HCT116 (cell line): ENCODE data around the gene SAMD4A.

Source experiments
- EZH2 ChIP-seq: fragments of 200-600 bp; sonication (generic); IDR thresholded peaks from 2 replicates; pipeline ENCODE4 v1.6.1; 2017; ENCODE audit warnings: antibody characterized with exemption, mixed run types
- POLR2A ChIP-seq: IDR thresholded peaks from 2 replicates; pipeline ENCODE4 v1.7.0; 2011; ENCODE audit warnings: borderline replicate concordance; ENCODE audit not compliant: insufficient read depth, insufficient read length; ENCODE audit errors: extremely low read depth
- POLR2AphosphoS5 ChIP-seq: IDR thresholded peaks from 2 replicates; pipeline ENCODE4 v1.6.1; 2011; ENCODE audit warnings: mild to moderate bottlenecking, low read depth, low read length, moderate library complexity
- RAD21 ChIP-seq: IDR thresholded peaks from 2 replicates; pipeline ENCODE4 v1.6.1; 2012; ENCODE audit warnings: low read depth, mild to moderate bottlenecking
- SIN3A ChIP-seq: IDR thresholded peaks from 2 replicates; pipeline ENCODE4 v1.6.1; 2012; ENCODE audit warnings: low read depth
- YY1 ChIP-seq: IDR thresholded peaks from 2 replicates; pipeline ENCODE4 v1.6.1; 2011; ENCODE audit warnings: low read length, low read depth, moderate library complexity, mild to moderate bottlenecking; ENCODE audit not compliant: insufficient replicate concordance; ENCODE audit errors: extremely low read depth
- ZFX ChIP-seq: fragments of 450-650 bp; IDR thresholded peaks from 2 replicates; pipeline ENCODE4 v1.6.1; 2017
- TF ChIP-seq, protein P1 (sequence below), 3 experiments: fragments of 200-600 bp in 1 of 3; sonication (generic) in 1 of 3; IDR thresholded peaks in 2 of 3; conservative IDR thresholded peaks in 1 of 3; 2 replicates each; pipeline ENCODE4 v1.5.1; 2012 to 2017; ENCODE audit warnings: low read depth in 2 of 3, low read length in 2 of 3, antibody characterized with exemption in 1 of 3, borderline replicate concordance in 1 of 3, control low read depth in 1 of 3, mild to moderate bottlenecking in 1 of 3, mixed read lengths in 1 of 3, mixed run types in 1 of 3, moderate library complexity in 1 of 3; ENCODE audit not compliant: insufficient read depth in 1 of 3
- TF ChIP-seq, protein P2 (sequence below): IDR thresholded peaks from 2 replicates; pipeline ENCODE4 v1.6.1; 2012
- TF ChIP-seq, protein P3 (sequence below): IDR thresholded peaks from 2 replicates; pipeline ENCODE4 v1.6.1; 2012; ENCODE audit warnings: low read depth

DNA sequence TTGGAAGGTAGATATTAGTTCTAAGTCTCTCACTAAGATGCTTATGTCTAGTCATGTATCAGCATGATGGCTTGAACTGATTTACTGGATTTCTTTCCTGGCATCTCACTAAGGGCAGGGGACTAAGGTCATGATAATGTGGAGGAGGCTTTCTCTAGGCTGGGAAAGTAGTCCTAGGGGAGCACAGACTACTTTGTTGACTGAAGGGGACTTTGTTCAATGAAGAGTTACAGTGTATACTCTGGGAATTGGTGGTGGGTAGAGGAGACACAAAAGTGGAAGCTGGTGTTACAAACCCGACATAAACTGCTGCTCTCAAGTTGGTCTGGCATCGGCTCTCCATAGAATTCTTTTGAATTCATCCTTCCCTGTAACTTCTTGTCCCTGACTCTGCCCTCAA lies 75.2 kb downstream of the SAMD4A start:
- TF ChIP-seq, protein P1, sequence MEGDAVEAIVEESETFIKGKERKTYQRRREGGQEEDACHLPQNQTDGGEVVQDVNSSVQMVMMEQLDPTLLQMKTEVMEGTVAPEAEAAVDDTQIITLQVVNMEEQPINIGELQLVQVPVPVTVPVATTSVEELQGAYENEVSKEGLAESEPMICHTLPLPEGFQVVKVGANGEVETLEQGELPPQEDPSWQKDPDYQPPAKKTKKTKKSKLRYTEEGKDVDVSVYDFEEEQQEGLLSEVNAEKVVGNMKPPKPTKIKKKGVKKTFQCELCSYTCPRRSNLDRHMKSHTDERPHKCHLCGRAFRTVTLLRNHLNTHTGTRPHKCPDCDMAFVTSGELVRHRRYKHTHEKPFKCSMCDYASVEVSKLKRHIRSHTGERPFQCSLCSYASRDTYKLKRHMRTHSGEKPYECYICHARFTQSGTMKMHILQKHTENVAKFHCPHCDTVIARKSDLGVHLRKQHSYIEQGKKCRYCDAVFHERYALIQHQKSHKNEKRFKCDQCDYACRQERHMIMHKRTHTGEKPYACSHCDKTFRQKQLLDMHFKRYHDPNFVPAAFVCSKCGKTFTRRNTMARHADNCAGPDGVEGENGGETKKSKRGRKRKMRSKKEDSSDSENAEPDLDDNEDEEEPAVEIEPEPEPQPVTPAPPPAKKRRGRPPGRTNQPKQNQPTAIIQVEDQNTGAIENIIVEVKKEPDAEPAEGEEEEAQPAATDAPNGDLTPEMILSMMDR (IDR thresholded peaks at IDR 0.05 in 2 of 3, conservative IDR thresholded peaks at IDR 0.05 in 1 of 3; ENCODE audit: borderline replicate concordance in 1 of 3, insufficient read depth in 1 of 3, low read depth in 2 of 3, low read length in 2 of 3), result no peak
- TF ChIP-seq SIN3A (no peak), ZFX (no peak), POLR2AphosphoS5 (no peak), RAD21 (no peak), YY1 (no peak), EZH2 (no peak), POLR2A (no peak)
- TF ChIP-seq, protein P2, sequence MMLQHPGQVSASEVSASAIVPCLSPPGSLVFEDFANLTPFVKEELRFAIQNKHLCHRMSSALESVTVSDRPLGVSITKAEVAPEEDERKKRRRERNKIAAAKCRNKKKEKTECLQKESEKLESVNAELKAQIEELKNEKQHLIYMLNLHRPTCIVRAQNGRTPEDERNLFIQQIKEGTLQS, result no peak
- TF ChIP-seq, protein P3, sequence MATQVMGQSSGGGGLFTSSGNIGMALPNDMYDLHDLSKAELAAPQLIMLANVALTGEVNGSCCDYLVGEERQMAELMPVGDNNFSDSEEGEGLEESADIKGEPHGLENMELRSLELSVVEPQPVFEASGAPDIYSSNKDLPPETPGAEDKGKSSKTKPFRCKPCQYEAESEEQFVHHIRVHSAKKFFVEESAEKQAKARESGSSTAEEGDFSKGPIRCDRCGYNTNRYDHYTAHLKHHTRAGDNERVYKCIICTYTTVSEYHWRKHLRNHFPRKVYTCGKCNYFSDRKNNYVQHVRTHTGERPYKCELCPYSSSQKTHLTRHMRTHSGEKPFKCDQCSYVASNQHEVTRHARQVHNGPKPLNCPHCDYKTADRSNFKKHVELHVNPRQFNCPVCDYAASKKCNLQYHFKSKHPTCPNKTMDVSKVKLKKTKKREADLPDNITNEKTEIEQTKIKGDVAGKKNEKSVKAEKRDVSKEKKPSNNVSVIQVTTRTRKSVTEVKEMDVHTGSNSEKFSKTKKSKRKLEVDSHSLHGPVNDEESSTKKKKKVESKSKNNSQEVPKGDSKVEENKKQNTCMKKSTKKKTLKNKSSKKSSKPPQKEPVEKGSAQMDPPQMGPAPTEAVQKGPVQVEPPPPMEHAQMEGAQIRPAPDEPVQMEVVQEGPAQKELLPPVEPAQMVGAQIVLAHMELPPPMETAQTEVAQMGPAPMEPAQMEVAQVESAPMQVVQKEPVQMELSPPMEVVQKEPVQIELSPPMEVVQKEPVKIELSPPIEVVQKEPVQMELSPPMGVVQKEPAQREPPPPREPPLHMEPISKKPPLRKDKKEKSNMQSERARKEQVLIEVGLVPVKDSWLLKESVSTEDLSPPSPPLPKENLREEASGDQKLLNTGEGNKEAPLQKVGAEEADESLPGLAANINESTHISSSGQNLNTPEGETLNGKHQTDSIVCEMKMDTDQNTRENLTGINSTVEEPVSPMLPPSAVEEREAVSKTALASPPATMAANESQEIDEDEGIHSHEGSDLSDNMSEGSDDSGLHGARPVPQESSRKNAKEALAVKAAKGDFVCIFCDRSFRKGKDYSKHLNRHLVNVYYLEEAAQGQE, result no peak
